NCI-H2227 (cell line): ENCODE measurements around the gene ASCL5.

Source experiments
- DNase-seq: peaks from one replicate; lab custom pipeline; 2025; ENCODE audit not compliant: unreplicated experiment; lab: John Stamatoyannopoulos, UW

Gene ASCL5

GRCh38 chr1:201153474-201154388 lies 26.7 kb upstream of the ASCL5 start:
- peak; percentile 79 for DNase-seq

GRCh38 chr1:201149400-201149799 lies 22.4 kb upstream of the ASCL5 start:
- DNase-seq = peak; percentile 67

GRCh38 chr1:201147396-201148015 lies 20.5 kb upstream of the ASCL5 start:
- DNase-seq = no peak

- no peak for DNase-seq
Observed at GRCh38 chr1:201146626-201147390, 19.8 kb upstream of the ASCL5 start.

- DNase-seq = no peak
Observed at GRCh38 chr1:201145816-201146215, 18.8 kb upstream of the ASCL5 start.

GRCh38 chr1:201145132-201145531 lies 18.1 kb upstream of the ASCL5 start:
- DNase-seq = no peak

GRCh38 chr1:201144701-201145100 lies 17.7 kb upstream of the ASCL5 start:
- no peak for DNase-seq

- no peak for DNase-seq
Observed at GRCh38 chr1:201143726-201144635, 17.0 kb upstream of the ASCL5 start.

- no peak for DNase-seq
Observed at GRCh38 chr1:201142849-201143725, 16.1 kb upstream of the ASCL5 start.

GRCh38 chr1:201142011-201142848 lies 15.2 kb upstream of the ASCL5 start:
- DNase-seq = no peak

GRCh38 chr1:201141418-201141817 lies 14.4 kb upstream of the ASCL5 start:
- DNase-seq = no peak

GRCh38 chr1:201140941-201141260 lies 13.9 kb upstream of the ASCL5 start:
- DNase-seq = no peak

GRCh38 chr1:201140235-201140940 lies 13.4 kb upstream of the ASCL5 start:
- DNase-seq = no peak

- DNase-seq = no peak
Observed at GRCh38 chr1:201139756-201140155, 12.8 kb upstream of the ASCL5 start.

GRCh38 chr1:201139306-201139705 lies 12.3 kb upstream of the ASCL5 start:
- DNase-seq = no peak

GRCh38 chr1:201138311-201138840 lies 11.4 kb upstream of the ASCL5 start:
- DNase-seq = no peak

- no peak for DNase-seq
Observed at GRCh38 chr1:201137579-201138310, 10.8 kb upstream of the ASCL5 start.
